IPS-NIHi7 (cell line): ENCODE results near the gene HLA-DQA1.
"Not testable (repeated sequence)": the region's sequence is repeated elsewhere in the genome, so short reads cannot be mapped to it uniquely, and the experiment has no call there.

Source experiments
- DNase-seq: peaks from one replicate; pipeline ENCODE4 v3.0.0; 2012; ENCODE audit warnings: mixed read lengths; ENCODE audit errors: extremely low spot score

Gene HLA-DQA1

DNA sequence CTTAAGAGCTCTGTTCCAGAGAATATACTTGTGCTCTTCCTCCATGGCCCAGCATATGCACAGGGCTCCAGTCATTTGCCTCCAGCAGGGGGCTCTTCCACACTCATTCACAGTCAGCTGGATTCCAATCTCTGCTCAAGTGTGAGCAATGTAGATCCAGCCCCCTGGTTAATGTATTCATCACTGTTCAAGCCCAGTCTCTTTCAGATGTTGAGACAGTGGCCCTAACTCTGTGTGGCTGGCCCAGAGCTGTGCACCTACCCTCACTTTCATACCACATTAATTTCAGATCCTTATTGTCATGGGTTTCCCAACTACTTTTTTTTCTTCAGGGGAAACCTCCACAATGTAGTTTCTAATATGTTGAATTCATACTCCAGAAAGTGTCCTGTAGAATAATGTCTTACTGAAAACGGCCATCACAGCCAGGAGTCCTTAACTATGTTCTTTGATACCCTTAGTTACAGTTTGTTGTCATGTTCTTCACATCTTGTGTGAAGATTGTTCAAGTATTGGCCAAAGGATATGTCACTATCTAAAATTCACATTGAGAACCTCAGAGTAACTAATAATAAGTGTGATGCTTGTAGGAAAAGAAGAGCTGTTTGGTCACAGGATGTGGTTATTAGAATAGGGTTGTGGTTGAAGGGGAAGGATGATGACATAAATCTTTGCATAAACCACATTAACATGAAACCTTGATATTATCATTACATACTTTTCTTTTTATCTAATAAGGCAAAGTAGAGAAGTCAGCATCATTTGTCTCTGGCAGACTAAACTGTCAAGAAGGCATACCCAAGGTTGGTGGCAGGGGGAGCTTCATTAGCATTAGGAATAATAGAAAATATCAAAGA, 14.4 kb upstream of the HLA-DQA1 start:
- DNase-seq = peak; percentile 14

DNA sequence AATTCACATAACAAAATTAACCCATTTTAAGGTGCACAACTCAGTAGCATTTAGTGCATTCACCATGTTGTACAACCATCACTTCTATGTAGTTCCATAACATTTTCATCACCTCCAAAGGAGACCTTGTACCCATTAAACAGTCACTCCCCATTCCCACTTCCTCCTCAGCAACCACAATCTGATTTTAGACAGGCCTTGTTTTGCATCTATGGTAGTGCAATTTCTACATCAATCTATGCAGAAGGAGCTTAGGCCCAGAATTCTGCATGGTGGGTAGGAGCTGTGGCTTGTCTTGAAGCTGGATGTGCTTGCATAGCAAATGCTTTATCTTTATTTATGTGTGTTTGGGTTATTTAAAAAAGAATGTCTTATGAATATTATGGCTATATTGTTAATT, 13.5 kb upstream of the HLA-DQA1 start:
- DNase-seq = no peak

DNA sequence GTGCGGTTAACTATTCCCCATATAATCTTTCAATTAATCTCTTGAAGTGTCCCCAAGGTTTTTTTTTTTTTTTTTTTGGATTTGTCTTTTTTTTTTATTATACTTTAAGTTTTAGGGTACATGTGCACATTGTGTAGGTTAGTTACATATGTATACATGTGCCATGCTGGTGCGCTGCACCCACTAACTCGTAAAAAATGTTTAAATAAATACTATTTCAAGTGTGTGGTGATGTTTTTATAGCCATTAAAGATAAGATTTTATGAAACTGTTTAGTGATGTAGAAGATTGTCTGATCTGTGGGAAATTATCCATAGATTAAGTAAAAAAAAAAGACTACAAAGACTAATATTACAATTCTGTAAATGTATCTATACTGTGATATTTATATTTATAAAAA, 12.6 kb upstream of the HLA-DQA1 start:
- no peak for DNase-seq

DNA sequence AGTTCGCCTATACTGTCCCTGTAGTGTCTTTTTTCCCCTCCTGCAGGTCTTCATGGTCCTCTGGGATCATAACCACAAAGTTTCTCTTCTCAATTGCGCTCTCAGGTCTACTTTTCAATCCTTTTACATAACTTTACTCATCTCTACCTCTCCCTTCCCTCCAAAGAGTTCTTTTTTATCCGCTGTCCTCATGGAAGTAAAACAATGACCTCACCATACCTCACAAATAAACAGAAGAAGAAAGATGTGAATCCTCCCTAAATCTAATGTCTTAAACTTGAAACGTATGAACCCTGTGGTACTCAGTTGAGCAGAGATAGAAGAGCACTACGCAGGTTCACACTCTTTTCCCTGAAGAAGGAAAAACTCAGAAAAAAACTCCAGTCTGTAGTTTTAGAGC, 12.1 kb upstream of the HLA-DQA1 start:
- no peak for DNase-seq

DNA sequence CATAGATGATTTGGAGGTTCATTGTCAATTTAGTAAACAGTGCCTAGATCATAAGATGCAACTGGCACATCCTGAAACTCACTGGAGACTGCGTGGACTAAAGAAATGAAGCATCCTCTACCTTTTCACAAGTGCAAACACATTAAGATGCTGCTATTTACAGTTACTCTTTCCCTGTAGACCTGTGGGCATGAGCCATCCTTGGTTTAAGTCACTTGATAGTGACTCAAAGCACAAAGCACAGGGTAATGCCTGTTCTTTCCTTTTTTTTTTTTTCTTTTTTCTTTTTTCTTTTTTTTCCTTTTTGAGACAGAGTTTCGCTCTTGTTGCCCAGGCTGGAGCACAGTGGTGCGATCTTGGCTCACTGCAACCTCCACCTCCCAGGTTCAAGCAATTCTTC, 10.0 kb upstream of the HLA-DQA1 start:
- no peak for DNase-seq

DNA sequence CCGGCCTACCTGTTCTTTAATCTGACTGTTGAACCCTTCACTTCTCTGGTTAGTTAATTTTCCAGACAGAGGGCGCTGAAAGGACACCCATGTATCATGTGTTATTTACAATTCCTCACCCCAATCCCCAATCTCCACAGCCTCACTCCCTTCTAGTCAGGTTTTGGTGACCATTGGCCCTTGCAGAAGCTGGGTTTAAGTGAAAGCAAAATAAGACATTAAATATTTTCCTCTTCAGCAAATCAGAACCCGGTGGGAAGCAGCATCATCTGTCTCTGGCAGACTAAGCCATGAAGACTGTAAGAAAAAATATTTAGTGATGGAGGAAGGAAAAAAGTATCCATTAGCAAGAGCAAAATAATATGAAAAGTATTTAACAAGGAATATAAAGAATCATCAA, 9.4 kb upstream of the HLA-DQA1 start:
- no peak for DNase-seq

DNA sequence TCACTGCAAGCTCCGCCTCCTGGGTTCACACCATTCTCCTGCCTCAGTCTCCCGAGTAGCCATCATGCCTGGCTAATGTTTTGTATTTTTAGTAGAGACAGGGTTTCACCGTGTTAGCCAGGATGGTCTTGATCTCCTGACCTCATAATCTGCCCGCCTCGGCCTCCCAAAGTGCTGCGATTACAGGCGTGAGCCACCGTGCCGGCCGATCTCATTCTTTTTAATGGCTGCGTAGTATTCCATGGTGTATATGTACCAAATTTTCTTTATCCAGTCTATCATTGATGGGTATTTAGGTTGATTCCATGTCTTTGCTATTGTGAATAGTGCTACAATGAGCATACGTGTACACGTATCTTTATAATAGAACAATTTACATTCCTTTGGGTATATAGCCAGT, 7.4 kb upstream of the HLA-DQA1 start:
- not testable (repeated sequence) for DNase-seq

DNA sequence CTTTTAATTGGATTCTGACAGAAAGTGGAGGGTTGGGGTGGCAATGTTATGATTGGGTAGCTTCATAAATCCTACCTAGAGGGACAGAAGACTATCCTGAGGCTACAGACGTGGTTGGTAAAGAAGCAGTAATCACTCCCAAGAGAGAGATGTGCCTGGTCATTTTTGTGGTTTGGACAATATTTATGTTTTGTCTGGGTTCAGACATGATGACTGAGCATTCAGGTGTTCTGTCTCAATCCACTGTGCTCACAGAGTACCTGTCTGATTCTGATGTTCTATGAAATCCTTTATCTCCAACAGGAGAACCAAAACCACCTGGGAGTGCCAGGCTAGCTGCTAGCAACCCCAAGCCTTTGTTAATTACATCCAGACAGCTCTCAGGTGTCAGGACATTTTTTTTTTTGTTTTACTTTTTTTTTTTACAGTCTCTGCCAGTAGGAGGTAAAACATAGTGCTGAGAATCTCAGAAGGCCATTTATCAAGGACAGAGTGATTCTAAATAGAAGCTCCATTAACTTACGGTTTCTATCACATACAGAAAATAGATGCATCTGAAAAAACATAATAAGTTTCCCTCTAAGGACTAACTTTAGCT, 1.6 kb upstream of the HLA-DQA1 start:
- no peak for DNase-seq

DNA sequence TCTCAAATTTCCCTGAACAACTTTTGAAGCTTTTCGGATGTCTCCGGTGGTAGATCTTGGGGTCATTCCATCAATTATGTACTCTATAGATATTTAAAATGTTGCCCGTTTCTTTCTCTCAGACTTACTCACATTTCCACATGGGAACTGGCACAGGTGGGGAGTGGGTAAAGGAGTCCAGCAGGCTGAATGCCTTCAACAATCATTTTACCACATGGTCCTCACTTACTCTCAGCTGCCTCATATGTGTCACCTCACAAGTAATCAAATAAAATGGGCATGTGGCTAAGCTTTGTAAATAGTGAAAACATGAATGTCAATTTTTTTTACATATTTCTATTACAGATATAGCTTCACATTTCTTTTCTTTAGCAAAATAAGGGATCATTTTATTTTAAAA, 677 bp downstream of the HLA-DQA1 start:
- no peak for DNase-seq

DNA sequence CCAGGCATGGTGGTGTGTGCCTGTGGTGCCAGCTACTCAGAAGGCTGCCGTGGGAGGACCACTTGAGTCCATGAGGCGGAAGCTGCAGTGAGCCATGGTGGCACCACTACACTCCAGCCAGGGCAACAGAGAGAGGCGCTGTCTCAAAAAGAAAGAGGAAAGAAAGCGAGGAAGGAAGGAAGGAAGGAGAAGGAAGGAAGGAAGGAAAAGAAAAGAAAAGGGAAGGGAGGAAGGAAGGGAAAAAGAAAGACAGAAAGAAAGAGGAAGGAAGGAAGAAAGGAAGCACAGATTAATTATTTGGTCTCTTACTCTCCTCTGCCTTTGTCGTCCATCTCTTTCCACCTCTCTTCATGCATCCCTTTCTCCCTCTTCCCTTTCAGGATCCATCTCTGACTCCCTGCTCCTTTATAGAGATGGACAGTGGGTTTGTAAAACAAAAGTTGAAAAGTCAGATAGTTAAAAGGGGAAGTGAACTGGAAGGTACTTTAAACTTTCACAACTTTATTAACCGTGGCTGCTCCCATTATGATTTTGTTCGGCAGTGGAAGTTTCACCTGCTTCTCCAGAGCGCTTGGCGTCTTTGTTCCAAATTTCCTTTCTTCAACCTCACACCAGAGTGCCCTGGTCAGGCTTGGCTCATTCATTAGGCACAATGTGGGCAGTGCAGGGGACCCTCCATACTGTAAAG, 1.5 kb downstream of the HLA-DQA1 start:
- DNase-seq = no peak

DNA sequence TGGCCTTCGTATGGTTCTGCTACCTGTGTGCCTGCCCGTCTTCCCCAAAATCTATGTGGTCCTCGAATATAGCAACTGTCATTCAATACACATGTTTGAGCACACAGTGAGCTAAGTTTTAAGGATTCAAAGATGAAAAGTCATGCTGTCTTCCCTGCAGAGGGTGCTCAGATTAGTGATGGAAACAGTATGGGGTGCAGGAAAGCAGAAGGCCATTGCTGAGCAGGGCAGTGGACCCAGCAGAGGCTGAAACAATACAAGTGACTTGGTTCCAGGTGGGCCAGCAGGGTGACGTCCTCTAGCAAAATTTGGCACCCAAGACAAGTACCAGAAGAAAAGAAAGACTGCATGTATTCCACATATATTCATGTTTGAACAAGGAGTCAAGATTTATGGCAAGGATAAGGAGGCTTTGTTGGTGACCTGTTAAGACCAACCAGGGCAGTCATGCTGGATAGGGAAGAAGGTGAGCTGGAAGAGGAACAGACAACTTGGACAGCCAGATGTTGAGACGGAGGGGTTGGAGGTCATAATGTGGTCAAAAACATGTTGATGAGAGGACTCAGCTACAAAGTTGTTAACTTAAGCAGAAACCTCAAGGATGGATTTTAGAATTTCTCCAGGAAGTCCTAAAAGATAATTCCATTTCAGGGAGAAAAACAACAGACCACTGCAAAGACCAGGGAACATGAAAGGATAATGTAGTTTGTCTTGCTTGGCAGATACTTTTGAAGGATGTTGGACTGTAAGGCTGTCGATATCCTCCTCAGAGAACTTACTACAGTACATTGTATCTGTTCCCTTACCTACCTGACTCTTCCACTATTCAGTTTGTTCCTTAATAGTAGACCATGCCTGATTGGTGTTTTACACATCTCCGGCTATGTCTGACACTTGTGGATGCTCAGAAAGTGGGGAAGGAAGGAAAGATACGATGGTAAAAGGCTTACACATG, 2.5 kb downstream of the HLA-DQA1 start:
- no peak for DNase-seq

DNA sequence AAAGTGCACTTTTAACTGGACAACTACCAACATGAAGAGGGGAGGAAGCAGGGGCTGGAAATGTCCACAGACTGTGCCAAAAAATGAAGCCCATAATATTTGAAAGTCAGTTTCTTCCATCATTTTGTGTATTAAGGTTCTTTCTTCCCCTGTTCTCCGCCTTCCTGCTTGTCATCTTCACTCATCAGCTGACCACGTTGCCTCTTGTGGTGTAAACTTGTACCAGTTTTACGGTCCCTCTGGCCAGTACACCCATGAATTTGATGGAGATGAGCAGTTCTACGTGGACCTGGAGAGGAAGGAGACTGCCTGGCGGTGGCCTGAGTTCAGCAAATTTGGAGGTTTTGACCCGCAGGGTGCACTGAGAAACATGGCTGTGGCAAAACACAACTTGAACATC, 3.9 kb downstream of the HLA-DQA1 start:
- DNase-seq = no peak

DNA sequence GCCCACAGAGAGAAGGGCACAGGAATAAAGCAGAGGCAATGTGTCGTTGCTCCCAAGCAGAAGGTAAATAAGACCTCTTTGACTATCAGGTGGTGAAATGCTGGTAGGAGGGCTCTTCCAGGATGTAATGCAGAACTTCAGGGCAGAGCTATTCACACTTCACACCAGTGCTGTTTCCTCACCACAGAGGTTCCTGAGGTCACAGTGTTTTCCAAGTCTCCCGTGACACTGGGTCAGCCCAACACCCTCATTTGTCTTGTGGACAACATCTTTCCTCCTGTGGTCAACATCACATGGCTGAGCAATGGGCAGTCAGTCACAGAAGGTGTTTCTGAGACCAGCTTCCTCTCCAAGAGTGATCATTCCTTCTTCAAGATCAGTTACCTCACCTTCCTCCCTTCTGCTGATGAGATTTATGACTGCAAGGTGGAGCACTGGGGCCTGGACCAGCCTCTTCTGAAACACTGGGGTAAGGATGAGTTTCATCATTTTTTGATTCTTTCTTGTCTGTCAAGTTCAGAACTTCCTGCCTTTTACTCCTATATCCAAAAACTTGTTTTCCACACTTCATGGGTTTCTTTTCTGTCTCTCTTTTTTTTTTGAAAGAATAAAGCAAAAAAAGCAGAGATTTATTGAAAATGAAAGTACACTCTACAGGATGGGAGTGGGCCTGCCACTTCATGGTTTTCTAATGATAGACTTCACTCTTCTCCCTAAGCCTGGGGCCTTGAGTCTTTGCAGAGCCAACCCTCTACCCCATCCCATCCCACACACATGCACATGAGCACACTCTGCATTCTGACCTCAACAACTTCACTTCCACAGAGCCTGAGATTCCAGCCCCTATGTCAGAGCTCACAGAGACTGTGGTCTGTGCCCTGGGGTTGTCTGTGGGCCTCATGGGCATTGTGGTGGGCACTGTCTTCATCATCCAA, 4.8 kb downstream of the HLA-DQA1 start:
- not testable (repeated sequence) for DNase-seq

DNA sequence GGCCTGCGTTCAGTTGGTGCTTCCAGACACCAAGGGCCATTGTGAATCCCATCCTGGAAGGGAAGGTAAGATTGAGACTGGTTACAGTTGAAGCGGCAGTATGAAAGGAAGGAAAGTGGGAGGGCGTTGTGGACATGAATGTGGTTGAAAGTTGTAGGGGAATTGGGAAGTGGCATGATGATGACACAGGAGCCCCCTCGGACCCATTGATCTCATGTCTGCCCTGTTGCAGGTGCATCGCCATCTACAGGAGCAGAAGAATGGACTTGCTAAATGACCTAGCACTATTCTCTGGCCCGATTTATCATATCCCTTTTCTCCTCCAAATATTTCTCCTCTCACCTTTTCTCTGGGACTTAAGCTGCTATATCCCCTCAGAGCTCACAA, 5.5 kb downstream of the HLA-DQA1 start:
- DNase-seq = no peak

DNA sequence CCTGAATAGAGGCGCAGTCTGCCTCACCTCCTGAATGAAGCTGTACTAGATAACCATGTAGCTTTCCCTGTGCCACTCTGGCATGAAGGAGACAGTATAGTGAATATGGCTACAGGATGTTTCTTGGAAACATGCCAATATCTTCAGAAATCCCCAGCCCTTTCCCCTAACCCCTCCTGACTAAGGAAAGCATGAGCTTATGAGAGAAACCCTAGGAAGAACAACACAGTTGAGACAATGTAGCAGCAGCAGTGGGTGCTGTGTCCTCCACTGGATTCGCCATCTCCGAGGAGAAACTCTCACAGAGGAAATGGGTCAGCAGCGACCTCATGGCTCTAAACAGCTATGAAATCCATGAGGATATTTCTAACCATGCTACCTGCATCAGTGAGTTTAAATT, 6.7 kb downstream of the HLA-DQA1 start:
- no peak for DNase-seq

DNA sequence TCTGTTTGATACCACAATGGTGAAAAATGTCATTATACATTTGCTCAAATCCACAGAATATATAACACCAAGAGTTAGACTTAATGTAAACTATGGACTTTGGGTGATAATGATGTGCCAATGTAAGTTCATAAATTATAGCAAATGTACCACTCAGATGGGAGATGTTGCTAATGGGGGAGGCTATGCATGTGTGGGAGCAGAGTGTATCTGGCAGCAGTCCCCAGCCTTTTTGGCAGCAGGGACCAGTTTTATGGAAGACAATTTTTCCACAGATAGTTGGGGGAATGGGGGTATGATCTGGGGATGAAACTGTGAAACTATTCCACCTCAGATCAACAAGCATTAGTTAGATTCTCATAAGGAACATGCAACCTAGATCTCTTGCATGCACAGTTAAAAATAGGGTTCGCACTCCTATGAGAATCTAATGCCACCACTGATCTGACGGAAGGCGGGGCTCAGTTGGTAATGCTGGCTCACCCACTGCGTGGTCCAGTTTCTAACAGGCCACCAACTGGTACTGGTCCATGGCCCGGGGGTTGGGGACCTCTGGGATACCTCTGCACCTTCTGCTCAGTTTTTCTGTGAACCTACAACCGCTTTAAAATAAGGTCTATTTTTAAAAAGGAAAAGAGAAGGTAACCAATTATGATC, 8.0 kb downstream of the HLA-DQA1 start:
- no peak for DNase-seq

DNA sequence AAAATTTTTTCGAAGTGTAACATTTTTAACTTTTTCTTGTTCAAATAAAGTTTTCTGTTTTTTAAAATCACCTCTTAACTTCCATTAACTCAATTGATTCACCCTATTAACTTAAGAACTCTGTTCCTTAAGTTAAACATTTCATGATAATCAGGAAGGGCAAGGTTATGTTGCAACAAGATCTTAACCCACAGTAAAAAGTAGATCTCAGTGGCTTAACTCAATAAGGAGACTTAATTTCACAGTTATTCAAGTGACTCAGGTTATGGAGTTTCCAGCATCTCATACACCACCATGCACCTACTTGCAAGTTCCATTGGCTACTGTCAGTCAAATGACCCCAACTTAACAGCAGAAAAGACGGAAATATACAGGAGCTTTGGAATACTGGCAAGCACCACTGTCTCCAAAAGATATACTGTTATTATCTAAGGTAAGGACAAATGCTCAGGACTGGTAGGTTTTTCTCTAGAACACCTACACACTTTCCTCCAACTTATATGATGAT, 18.1 kb downstream of the HLA-DQA1 start:
- no peak for DNase-seq

DNA sequence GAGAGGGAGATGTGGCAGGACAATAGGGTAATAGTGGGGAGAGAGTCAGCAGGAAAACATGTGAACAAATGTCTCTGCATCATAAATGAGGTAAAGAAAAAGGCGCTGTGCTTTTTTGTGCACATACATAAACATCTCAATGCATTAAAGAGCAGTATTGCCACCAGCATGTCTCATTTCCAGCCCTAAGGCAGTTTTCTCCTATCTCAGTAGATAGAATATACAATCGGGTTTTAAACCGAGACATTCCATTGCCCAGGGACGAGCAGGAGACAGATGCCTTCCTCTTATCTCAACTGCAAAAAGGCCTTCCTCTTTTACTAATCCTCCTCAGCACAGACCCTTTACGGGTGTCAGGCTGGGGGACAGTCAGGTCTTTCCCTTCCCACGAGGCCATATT, 20.1 kb downstream of the HLA-DQA1 start:
- DNase-seq = not testable (repeated sequence)

DNA sequence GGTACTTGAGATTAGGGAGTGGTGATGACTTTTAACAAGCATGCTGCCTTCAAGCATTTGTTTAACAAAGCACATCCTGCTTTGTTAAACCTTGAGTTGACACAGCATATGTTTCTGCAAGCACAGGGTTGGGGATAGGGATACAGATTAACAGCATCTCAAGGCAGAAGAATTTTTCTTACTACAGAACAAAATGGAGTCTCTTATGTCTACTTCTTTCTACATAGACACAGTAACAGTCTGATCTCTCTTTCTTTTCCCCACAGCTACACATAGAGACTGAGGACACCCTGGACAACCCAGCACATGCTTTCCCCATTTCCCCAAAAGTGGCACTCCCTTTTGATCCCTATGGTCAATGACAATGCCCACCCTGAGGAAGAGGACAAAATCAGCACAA, 20.6 kb downstream of the HLA-DQA1 start:
- not testable (repeated sequence) for DNase-seq
